Stimulated activated CD8-positive, alpha-beta memory T cell treated with anti-CD3 and anti-CD28 coated beads, Interleukin-7, amount 100 ng/mL, for 24 hours (primary cell): ENCODE data around the gene DTL.
A peak's percentile ranks its signal among the peaks of the same experiment; 100 is the strongest.
"Not testable (repeated sequence)": the region's sequence is repeated elsewhere in the genome, so short reads cannot be mapped to it uniquely, and the experiment has no call there.

Experiments used
- DNase-seq: peaks from one replicate; pipeline ENCODE4 v3.0.0-alpha.2; 2020; ENCODE audit warnings: low read depth

DTL gene, protein sequence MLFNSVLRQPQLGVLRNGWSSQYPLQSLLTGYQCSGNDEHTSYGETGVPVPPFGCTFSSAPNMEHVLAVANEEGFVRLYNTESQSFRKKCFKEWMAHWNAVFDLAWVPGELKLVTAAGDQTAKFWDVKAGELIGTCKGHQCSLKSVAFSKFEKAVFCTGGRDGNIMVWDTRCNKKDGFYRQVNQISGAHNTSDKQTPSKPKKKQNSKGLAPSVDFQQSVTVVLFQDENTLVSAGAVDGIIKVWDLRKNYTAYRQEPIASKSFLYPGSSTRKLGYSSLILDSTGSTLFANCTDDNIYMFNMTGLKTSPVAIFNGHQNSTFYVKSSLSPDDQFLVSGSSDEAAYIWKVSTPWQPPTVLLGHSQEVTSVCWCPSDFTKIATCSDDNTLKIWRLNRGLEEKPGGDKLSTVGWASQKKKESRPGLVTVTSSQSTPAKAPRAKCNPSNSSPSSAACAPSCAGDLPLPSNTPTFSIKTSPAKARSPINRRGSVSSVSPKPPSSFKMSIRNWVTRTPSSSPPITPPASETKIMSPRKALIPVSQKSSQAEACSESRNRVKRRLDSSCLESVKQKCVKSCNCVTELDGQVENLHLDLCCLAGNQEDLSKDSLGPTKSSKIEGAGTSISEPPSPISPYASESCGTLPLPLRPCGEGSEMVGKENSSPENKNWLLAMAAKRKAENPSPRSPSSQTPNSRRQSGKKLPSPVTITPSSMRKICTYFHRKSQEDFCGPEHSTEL

DNA sequence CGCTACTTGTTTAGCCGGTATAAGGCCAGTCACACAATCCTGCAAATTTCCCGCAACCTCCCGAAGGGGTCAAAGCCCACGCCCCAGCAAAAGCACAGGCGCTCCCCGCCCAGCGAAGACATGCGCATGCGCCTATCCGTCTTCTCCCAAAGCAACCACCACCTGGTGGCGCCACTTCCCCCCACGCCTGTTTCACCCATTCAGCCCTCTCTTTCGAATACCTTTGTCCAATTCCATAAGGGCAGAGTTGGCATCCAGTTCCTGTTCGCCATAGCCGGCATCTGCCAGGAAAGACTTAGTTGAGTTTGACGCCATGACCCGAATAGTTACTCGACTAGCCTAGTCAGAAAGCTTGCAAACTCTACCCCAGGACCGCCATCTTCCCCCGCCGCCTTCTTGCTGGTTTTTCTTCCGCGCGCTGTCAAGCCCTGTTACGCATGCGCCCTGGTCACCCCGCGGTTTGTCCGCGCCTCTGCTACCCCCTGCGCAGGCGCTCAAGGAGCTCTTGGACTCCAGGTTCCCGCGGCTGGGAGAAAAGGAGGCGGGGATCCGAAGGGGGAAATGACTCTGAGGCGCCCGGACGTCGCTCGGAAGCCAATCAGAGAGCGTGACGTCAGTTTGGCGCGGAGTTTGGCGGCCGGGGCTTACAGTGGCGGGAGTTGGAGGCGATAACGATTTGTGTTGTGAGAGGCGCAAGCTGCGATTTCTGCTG is at the start of gene DTL, which contains the start of gene INTS7:
TSS of gene DTL (plus strand) at position 626 of the 712 bp plus-strand sequence. CDS start 143 bp downstream, outside the sequence.
TSS of gene INTS7 (minus strand) at position 435 of the 712 bp plus-strand sequence. CDS start at position 315, 120 bp downstream.
- DNase-seq: peak; percentile 95

DNA sequence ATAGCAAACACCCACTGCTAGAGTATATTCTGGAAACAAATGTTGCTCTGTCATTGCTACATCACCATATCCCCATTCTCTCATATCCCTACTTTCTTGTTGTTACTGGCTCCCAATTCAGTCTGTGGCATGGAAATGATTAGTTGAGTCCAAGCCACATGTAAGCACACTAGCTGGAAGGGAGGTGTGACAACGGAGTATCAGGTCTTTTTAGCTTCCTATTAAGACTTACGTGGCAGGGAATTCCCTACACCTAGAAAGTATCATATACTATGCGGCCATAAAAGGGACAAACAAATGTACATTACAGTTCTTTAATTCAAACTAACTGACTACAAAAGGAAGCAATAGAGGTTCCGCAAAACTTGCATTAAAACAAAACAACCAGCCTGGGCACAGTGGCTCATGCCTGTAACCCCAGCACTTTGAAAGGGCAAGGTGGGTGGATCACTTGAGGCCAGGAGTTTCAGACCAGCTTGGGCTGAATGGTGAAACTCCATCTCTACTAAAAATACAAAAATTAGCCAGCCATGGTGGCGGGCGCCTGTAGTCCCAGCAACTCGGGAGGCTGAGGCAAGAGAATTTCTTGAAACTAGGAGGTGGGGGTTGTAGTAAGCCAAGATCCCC is 48.8 kb upstream of the DTL start:
- DNase-seq: no peak

DNA sequence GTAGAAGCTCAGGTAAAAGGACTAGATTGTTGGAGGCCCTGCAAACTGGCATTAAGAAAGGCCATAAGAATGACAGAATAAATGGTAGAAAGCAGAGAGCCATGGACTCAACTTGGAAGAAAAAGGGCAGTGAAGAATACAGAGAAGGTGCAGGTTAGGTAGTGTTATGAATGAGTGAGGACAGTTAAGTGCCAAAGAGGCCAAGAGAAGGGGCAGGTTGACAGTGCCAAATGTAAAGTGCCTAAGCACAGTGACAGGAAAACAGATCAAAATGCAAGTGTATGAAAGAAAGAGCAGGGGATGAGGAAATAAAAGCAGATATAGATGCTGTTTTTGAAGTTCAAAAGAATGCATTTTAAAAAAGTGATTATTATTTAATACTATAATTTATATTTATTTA is 43.9 kb upstream of the DTL start:
- no peak for DNase-seq

DNA sequence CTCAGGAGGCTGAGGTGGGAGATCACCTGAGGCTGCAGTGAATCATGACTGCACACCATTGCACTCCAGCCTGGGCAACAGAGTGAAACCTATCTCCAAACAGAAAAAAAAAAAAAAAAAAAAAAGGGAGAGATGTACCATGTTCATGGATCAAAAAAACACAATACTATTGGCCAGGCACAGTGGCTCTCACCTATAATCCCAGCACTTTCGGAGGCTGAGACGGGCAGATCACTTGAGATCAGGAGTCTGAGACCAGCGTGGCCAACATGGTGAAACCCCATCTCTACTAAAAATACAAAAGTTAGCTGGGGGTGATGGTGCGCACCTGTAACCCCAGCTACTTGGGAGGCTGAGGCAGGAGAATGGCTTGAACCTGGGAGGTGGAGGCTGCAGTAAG is 38.1 kb upstream of the DTL start:
- DNase-seq: not testable (repeated sequence)

DNA sequence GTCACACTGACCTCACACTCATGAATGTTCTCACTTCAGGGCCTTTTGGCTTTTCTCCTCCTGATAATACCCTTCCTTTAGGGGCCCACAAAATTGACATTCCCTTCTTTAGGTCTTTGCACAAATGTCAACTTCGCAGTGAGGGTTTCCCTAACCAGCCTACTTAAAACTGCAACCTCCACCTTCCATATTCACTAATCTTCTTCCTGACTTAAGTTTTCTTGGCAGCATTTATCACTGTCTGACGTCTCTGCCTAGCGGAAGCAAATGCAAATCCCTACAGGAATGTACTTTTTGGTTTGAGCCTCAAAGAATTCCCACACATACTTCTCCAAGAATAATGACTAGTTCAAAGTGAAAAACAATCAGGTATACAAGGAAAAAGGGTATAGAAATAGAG is 33.0 kb upstream of the DTL start:
- DNase-seq: no peak

DNA sequence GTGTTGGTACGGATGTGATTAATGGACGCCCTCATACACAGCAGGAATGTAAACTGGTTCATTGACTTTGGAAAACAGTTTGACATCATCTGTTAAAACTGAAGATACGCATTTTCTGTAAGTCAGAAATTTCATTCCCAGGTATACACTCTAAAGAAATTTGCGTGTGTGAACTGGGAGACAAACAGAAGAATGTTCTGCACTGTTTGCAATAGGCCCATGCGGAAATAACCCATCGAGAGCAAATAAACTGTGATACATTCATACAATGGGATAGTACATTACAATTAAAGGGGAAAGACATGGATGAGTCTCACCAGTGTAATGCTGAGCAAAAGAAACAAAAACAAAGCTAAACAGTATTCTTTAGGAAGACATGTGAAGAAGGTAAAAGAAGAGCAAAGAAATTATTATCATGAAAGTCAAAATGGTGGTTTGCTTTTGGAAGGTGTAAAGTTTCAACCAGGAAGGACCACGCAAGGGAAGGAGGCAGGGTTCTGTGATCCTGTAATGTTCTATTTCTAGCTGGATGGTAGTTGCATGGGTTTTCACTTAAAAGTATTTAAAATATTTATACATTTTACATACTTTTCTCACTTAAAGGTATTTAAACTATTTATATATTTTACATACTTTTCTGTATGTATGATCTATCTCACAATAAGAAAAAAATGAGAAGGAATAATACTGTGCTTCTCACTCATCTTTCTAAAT is 30.5 kb upstream of the DTL start:
- no peak for DNase-seq

DNA sequence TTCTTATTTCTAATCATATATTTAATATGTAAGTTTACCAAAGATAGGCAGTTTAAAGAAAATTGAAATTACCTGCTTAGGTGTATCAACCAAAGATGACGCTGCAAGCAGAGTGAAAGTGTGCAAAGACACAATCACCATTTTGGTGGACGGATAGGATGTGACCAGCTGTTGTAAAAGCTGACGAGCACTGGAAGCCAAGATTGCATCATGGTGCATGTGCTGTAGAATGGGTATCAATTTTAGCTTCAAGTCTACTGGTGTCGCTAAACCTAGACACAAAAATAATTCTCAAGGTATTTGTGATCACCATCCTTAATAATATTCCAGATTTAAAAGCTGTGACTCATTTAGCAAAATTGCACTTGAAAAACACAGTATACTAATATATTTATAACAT is 28.4 kb upstream of the DTL start:
- no peak for DNase-seq

DNA sequence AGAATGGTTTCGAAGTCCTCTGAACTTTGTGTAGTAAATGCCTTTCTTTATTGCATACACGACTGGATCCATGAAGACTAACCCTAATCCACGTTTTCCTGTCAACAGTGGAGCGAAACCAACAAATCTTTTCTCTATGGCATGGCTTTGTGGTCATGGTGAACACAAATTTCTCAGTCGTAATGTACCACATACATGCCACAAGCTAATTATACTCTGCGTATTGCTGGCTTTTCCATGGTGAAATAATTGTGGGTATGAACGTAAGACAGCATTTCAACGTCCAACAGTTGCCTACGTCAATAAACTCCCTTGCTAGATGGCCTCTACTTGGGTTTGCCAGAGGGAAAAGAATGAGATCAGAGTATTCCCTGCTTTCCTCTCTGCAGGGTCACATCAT is 27.7 kb upstream of the DTL start:
- DNase-seq: no peak

DNA sequence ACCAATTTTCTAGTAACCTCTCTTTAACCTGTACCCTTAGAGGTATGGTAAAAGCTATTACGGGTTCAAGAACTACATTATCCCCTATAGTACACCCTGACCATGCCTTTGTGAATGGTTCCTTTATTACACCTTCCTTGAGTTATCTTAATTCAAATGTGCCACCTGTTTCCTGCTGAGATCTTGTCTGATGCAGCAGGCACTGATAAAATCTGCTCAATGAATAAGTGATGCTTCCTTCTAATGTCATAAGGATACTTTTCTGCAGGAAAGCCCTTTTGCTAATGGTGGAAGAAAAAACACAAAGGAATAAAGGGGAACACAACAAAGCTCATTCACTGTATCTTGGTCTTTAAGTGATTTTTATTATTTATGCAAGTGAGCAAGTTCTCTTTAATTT is 26.0 kb upstream of the DTL start:
- DNase-seq: no peak

DNA sequence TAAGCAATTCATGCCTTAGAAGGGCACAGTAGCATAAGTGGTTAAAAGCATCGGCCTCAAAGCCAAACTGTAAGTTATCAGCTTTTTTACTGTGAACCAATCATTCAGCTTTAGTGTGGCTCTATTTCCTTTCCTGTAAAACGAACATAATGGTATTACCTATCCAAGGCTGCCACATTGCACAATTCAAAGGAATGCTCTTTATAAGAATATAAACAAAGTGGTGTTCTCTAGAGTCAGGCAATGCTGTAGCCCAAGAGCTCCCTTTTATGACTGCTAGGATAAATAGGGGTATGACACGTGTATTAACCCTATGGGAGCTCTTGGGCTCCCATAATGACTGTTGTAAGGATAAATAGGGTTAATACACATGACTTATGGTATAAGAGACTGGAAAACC is 25.5 kb upstream of the DTL start:
- DNase-seq: no peak

DNA sequence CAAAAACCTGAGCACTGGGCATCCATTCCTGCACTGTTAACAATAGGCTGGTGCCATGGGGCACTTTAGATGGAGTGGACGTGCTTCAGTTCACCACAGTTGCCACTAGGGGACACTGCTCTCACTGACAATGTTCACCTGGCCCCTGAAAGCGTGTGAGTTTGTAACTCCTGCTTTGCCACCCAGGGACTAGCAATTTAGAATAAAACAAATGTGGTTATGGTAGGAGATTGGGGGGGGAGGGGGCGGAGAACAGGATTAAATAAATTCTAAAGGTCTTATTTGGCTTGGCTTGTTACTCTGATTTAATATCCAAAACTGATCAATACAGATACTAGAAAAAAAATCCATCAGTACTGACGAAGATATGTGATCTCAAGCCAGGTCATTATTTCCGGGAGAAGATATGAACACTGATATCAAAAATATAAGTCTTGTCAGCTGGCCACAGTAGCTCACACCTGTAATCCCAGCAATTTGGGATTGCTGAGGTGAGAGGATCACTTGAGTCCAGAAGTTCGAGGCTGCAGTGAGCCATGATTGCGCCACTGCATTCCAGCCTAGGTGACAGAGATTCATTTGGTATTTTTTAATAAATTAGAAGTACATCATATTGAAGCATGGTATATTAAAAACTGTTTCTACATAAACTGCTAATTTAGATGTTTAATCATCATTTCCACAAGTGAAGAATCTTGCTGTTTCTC is 23.4 kb upstream of the DTL start:
- peak; percentile 37 for DNase-seq

DNA sequence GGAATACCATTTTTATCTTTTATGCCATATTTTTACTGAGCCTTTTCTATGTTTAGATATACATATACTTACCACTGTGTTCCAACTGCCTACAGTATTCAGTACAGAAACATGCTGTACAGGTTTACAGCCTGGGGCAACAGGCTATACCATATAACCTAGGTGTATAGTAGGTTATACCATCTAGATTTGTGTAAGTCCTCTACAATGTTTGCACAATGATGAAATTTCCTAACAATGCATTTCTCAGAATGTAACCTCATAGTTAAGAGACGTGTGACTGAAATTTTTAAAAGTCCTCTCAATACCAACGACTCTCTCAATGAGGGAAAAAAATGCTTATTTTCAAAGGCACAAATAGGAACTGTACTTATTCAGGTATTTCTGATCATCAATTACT is 21.9 kb upstream of the DTL start:
- DNase-seq: no peak

DNA sequence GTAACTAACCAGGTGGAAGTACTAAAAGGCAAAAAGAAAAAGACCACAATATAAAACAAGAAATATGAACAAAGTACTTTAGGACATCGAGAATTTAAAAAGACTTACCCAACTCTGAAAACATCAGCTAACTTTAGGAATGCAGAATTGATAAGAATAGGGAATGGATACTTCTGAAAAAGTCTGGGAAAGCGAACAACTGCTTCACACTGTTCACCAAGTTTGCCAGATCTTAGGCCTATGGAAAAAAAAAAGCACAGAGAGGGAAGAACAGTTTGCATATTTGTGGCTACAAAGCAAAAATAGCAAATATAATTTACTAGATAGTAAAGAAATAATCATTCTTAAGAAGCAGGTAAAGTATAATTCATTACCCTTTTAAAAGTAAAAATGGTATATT is 14.6 kb upstream of the DTL start:
- no peak for DNase-seq

DNA sequence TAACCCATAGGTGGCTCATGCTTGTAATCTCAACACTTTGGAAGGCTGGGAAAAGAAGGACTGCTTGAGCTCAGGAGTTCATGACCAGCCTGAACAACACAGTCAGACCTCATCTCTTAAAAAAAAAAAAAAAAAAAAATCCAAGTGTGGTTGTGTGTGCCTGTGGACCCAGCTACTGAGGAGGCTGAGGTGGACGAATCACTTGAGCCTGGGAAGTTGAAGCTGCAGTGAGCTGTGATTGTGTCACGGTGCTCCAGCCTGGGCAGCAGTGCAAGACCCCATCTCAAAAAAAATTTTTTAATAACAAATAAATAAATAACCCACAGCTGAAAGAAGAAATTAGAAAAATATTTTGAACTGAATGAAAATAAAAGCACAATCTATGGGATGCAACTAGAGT is 14.0 kb upstream of the DTL start:
- DNase-seq: no peak

DNA sequence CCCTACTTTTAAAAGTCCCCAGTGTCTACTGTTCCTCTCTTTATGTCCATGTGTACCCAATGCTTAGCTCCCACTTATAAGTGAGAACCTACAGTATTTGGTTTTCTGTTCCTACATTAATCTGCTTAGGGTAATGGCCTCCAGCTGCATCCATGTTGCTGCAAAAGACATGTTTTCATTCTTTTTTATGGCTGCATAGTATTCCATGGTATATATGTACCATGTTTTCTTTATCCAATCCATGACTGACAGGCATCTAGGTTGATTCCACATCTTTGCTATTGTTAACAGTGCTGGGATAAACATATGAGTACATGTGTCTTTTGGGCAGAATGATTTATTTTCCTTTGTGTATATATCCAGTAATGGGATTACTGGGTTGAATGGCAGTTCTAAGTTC is 12.6 kb upstream of the DTL start:
- DNase-seq: not testable (repeated sequence)

DNA sequence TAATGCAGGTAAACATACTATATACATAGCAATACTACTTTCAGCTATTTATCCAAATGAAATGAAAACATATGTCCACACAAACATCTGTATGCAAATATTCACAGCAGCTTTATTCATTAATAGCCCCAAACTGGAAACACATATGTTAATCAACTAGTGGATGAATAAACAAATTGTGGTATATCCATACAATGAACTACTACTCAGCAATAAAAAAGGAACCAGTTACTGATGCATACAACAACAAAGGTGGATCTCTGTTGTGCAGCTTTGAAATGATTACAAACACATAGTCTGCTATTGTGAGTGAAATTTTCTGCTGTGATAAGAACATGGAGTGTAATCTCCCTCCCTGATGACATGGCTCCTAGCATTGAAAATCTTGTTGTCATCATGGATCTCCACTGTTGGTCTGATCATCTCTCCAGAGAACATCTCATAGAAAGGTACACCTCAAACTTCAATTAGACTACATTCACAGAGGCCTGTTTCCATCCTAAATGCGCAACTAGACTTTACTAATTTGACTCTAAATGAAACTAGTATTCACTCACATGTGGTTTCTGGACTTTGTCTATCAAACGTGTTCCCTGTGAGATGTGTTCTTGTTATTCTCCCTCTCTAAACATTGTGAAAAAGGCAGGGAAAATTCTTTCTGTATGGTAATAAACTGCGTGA is 10.9 kb upstream of the DTL start:
- no peak for DNase-seq

DNA sequence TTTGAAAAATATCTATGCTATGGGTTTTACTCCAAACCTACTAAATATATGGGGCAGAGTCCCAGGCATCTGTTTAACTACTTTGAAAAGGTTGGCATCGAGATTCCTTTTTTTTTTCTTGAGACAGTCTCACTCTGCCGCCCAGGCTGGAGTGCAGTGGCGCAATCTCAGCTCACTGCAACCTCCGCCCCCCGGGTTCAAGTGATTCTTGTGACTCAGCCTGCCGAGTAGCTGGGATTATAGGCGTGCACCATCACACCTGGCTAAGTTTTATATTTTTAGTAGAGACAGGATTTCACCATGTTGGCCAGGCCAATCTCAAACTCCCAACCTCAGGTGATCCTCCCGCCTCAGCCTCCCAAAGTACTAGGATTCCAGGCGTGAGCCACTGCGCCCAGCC is 7.8 kb upstream of the DTL start:
- not testable (repeated sequence) for DNase-seq

DNA sequence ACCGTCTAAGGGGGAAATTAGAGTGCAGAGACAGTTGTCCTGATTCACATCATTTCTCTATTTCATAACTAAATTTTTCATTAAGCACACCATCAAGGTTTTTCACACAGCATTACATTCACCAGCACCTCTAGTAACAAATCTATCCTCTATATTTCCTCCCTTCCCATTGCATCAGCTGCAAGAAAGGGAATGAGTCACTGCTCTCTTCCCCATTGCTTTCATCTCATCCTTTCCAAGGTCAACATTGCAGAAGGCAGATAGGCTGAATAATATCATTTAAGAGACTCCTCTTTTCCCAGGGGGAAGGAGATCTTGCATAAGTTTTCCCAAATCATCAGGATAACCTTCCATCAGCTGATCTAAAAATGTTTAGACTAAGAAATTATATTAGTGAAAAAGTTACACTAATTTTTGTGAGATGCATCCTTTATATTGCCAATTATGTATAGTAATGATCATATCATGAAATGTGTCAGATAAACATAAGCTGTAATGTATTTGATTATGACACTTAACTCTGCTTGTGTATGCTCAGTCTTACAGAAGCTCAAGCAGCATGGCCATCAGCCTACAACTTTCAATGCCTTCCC is 4.5 kb upstream of the DTL start:
- no peak for DNase-seq

DNA sequence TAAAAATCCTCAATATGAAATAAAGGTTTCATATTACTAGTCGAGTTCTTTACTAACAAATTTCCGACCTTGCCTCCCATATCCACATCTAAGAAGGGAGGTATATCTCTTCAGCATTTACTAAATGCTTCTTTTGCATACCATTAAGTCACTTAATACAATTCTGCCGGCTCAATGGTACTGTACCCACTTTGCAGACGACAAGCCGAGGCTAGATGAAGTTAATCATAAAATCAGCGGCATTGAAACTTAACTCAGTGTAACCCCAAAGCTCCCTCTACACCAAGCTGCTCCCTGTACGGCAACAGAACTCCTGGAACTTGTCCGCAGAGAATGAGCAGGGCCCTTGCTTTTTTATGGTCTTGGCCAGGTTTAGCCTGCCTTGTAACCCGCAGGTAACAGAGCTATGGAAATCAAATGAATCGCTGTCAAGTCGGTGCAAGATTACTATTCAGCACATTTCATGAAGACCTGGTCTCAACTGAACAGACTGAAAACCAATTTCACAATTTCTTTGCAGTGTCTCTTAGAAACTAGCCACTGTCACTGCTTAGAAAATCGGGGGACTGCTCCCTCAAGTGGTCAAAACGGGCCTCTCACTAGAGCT is 929 bp upstream of the DTL start:
- DNase-seq: no peak
